CD4-positive, alpha-beta T cell treated with Interleukin-4 for 4 hours (primary cell): ENCODE data around the gene NLN.
A peak's percentile ranks its signal among the peaks of the same experiment; 100 is the strongest.

Experiments used
- DNase-seq: peaks from one replicate; pipeline ENCODE4 v3.0.0-alpha.2; 2020

The NLN gene

GRCh38 chr5:65811004-65811403 lies 89.0 kb downstream of the NLN start:
- DNase-seq: no peak

DNA sequence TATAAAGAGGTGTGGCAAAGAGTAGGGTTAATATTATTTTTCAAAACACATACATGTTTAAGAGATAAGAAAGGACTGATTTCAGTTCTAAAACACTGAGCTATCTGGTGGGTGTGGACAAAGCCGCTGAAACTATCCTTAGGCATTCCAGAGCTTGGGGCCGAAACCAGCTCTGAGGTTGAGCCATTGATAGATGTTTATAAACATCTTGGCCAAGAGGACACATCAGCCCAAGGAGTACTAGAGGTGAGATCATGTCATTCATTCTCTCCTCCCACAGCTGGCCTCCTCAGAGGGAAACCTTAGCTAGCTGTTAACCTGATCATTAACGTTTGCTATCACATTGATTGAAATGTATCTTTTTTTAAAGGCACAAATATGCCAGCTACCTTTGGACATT lies 89.9 kb downstream of the NLN start:
- no peak for DNase-seq

DNA sequence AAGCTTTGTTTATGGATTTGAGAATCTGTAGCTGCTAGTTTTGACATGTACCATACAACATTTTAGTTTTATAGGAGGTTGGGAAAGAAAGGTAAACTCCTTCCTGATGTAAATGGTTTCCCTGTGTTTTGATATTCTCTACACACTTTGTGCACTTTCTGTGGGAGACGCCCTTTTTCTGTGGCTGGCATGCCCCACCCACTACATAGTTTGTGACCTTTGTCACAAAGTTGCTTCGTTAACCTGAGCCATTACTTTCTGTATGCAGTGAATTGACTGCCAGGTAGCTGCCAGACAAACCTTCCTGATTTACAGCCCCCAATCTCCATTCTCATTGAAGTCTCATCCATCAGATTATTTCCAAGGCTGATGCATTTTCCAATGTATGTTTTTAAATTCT lies 90.6 kb downstream of the NLN start:
- DNase-seq: peak; percentile 29

DNA sequence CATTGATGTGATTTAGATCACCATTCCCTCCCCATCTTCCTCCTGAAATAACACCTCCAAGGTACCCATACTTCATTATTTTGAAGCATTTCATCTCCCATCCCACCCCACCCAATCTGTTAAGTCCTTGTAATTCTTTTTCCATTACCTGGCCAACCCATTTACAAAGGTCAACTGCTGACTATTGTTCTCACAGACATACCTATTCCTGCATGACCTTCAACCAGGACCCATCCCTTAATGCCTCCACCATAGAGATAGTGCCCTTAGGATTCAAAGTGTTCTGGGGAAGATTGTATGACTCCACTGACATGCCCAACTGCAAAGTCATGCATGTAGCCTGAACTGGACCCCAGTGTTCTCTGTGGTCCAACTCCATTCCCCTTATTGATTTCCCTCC lies 91.2 kb downstream of the NLN start:
- no peak for DNase-seq

- DNase-seq: no peak
These were observed 93.2 kb downstream of the NLN start for GRCh38 chr5:65815161-65815560.

DNA sequence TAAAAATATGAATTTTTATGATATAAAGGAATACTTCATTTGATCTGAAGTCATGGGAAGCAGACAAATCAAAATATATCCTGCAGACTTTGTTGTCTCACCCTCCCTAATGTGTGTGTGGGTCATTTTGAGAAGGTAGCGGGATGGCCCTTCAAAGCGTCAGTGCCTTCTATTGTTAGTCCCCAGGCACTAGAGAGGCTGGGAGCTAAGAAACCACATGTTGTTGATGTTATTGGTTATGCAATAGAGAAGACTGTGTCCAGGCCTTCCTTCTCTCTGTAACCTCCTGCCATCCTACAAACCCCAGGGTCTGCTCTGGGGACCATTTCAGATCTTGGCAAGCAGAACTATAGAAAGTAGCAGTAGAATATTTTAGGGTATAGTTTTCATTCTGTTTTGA lies 94.7 kb downstream of the NLN start:
- no peak for DNase-seq

DNA sequence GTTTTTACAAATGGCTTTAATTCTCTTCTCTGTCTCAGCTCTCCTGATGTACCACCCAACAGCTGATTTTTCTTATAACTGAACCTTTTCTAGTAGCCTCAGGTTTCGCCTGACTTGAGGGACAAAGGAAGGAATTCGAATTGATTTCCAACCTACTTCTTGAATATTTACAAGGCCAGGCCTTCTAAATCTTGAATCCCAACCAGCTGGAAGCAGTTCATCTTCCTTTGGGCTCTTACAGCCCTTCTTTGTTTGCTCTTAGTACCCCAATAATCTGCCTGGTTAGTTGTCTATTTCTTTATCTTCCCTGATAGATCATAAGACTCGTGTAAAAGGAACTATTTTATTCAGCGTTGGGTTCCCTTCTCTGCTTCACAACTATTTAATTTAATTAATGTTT lies 95.9 kb downstream of the NLN start:
- no peak for DNase-seq

DNA sequence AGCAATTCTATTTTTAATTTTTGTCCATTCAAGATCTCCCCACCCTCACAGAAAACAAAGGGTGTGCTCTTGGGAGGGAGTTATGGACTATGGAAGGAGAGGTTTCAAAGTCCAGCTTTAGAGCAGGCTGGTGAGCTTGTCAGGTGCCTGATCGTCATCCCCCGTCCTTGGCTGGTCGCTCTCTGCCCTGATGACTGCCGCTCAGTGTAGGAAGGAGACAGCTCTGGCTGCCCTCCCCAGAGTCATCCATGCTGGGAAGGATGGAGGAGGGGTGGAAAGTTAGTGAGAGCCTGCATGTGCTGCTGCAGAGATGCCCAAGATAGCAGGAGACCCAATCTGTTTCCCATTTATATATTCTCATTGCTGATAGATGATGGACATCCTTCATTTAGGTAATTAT lies 96.6 kb downstream of the NLN start:
- DNase-seq: no peak

GRCh38 chr5:65819215-65819904 lies 97.4 kb downstream of the NLN start:
- DNase-seq: no peak

- no peak for DNase-seq
These were observed 97.9 kb downstream of the NLN start for GRCh38 chr5:65819905-65820240.

GRCh38 chr5:65820373-65820772 lies 98.4 kb downstream of the NLN start:
- no peak for DNase-seq

- no peak for DNase-seq
These were observed 100.0 kb downstream of the NLN start for GRCh38 chr5:65821966-65822365.

- no peak for DNase-seq
These were observed 100.7 kb downstream of the NLN start for GRCh38 chr5:65822710-65823109.

DNA sequence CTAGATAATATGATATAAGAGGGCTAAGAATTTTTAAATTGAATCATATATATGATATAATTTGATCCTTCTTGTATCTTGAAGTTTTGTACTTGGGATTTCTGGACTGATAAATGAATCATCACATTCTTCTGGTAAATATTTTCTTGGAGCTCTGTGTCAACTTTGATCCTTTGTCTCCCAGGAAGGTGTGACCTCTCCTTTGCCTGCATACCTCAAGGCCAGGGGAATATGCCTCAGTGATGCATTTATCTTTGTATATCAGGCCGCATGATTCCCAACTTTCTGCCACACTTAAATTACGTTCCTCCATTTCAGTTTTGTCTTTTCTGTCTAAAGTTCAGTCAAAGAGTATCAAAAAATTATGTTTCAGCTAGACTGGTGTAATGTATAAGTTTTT lies 101.2 kb downstream of the NLN start:
- DNase-seq: no peak

GRCh38 chr5:65823845-65824445 lies 101.9 kb downstream of the NLN start:
- DNase-seq: no peak

DNA sequence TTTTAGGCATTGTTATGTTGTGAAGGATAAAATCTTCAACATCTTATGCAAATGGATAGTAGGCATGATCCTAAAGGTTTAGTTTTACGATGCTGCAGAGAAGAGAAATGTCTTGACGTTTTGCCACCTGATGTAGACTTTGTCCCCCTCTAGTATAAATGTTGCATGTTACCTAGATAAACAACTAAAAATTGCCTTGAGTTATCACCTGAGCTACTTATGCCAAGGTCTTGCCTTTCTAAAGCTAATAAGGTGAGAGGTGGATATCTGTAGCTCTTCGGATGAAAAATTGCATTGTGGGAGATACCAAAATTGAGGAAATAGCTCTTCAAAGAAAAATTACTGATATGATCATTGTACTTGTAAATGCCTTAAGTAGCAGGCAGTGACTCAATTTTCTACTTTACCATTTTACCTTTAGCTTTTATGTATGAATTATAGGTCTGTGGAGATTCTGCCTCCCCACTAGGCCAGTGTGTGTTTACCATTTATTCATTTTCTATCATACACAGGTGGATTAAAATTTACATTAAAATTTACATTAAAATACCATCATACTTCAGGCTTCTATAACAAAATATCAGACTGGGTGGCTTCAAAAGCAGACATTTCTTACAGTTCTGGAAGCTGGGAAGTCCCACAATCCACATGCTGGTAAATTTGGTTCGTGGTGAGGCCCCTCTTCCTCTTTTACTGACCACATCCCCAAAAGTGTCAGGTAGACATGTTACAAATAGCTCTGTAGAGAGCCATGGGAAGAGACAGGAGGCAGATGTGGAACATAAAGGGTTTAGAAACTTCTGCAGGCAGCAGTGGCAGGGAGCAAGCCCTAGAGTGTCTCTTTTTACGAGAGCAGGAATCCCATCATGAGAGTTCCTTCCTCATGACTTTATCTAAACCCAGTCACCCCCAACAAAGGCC lies 103.7 kb downstream of the NLN start:
- peak; percentile 6 for DNase-seq

- no peak for DNase-seq
These were observed 106.3 kb downstream of the NLN start for GRCh38 chr5:65828022-65828896.

GRCh38 chr5:65830856-65831255 lies 108.9 kb downstream of the NLN start:
- no peak for DNase-seq

DNA sequence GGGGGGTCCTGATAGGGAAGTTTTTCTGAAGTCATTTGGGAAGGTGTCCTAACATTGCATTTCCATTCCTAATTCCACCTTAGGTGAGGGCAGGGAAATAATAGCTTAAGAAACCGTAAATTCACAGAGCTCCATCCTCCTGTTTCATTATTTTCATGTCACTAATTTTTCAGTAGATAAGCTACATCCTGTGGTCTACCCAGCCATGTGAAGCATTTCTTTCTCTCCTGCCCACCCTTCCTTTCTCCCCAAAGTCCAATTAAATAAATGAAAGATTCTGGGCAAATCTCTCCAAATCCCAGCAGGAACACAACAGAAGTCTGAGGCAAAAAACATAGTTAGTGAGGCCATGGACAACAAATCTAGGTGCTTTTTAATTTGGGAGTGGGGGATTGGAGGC lies 109.3 kb downstream of the NLN start:
- no peak for DNase-seq

GRCh38 chr5:65832152-65832551 lies 110.1 kb downstream of the NLN start:
- DNase-seq: no peak

DNA sequence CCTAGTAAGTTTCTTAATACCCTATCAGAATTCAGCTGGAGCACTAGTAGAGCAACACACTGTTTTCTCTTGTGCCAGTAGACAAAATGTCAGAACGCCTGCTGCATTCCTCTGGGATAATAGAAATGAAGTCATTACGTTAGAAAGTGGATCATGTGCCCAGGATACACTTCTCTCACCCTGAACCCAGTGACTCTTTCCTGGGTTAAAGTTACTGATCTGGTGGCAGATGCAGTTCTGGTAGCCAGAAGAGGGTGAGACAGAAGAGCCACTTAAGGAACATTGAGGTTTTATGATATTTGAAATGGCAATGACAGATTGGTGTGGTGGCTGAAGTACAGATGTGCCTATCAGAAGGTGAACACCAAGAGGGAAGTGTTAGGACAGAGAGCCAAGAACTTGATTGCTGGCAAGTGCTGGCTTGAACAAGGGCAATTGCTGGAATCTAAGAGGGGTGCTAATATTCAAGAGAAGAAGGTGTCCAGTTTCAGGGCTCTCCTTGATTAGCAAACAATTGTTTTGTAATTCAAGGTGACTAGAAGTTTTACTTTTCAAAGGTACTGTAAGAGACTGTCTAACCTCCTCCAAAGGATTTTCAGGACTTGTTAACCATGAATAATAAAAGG lies 110.7 kb downstream of the NLN start:
- no peak for DNase-seq

- DNase-seq: no peak
These were observed 111.8 kb downstream of the NLN start for GRCh38 chr5:65833780-65834179.

DNA sequence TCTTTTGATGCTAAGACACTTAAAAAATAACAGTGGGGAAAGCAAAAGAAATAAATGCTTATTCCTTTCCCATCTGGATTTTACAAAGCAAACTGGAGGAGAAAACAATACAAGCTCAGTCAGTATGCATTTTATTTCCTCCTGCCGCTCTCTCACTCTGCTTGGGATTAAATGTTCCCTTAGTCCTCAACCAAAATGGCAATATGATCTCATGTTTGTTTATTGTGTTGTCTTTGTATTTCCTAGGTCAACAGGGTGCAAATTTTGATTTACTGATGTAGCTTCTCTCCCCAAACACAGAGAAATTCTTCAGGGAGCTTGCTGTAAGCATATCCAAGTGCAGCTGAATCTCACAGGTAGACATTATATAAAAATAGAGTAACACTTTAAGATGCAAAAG lies 112.3 kb downstream of the NLN start:
- no peak for DNase-seq
